Tibial nerve (tissue), 3 donors: ENCODE data around the gene NEK2.

Experiments used
- POLR2A ChIP-seq, 2 donors: fragments of 450-650 bp; IDR thresholded peaks; one replicate each; pipeline ENCODE4 v1.6.1; 2017; ENCODE audit warnings: antibody characterized with exemption in 2 of 2, mild to moderate bottlenecking in 2 of 2, moderate library complexity in 2 of 2
- TF ChIP-seq, protein P1 (sequence below), 5 experiments: fragments of 200-600 bp in 3 of 5; fragments of 450-650 bp in 2 of 5; sonication (generic) in 3 of 5; IDR thresholded peaks; one replicate each; pipeline ENCODE4 v1.5.1; 2016 to 2019; ENCODE audit warnings: antibody characterized with exemption in 5 of 5, mild to moderate bottlenecking in 3 of 5, moderate library complexity in 2 of 5

DNA sequence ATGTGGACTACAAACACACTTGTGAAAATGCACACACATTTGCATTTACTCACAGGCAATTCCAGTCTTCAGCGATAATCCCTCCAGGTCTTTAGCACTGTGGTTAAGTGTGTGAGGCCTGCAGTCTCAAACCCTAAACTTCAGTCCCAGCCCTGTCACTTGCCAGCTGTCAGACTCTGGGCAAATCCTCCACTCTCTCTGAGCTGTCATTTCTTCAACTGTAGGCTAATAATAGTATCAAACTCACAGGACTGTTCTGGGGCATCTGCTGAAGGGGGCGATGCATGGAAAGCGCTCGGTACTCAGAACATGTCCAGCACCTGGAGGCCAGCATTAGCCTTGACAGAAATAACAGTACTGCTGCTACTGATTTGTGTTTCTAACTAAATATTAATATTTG lies 48.2 kb downstream of the NEK2 start:
- TF ChIP-seq, protein P1, sequence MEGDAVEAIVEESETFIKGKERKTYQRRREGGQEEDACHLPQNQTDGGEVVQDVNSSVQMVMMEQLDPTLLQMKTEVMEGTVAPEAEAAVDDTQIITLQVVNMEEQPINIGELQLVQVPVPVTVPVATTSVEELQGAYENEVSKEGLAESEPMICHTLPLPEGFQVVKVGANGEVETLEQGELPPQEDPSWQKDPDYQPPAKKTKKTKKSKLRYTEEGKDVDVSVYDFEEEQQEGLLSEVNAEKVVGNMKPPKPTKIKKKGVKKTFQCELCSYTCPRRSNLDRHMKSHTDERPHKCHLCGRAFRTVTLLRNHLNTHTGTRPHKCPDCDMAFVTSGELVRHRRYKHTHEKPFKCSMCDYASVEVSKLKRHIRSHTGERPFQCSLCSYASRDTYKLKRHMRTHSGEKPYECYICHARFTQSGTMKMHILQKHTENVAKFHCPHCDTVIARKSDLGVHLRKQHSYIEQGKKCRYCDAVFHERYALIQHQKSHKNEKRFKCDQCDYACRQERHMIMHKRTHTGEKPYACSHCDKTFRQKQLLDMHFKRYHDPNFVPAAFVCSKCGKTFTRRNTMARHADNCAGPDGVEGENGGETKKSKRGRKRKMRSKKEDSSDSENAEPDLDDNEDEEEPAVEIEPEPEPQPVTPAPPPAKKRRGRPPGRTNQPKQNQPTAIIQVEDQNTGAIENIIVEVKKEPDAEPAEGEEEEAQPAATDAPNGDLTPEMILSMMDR (IDR thresholded peaks at IDR 0.05): no peak
- no peak for TF ChIP-seq POLR2A (IDR thresholded peaks at IDR 0.05)
